Right atrium auricular region (tissue), 2 donors: ENCODE data around the gene KIF4A. TPM values are rescaled to one million over a fixed set of nuclear protein-coding genes. Genes with fewer than 3 reads are reported as not detected.
"Not testable (repeated sequence)": the region's sequence is repeated elsewhere in the genome, so short reads cannot be mapped to it uniquely, and the experiment has no call there.

ENCODE experiments used
- DNase-seq: peaks from one replicate; pipeline ENCODE4 v3.0.0-alpha.2; 2019; ENCODE audit warnings: low spot score
- H3K27ac ChIP-seq, 2 donors: fragments of 200-600 bp; sonication (generic); 1 replicate in 1 of 2; 2 replicates in 1 of 2; pipeline ENCODE4 v1.5.1; 2016 to 2019
- H3K27me3 ChIP-seq, 2 donors: fragments of 200-600 bp; sonication (generic); one replicate each; pipeline versions ENCODE4 v1.5.1 to v1.6.0; 2017 to 2019
- H3K36me3 ChIP-seq: fragments of 200-600 bp; sonication (generic); one replicate; pipeline ENCODE4 v1.5.1; 2016
- H3K4me1 ChIP-seq, 2 donors: fragments of 200-600 bp; sonication (generic); one replicate each; pipeline versions ENCODE4 v1.5.1 to v1.6.0; 2017 to 2019
- H3K4me3 ChIP-seq, 2 donors: fragments of 200-600 bp; sonication (generic); 1 replicate in 1 of 2; 2 replicates in 1 of 2; pipeline ENCODE4 v1.5.1; 2017 to 2019; ENCODE audit warnings: mild to moderate bottlenecking in 1 of 2, moderate library complexity in 1 of 2
- H3K9me3 ChIP-seq, 2 donors: fragments of 200-600 bp; sonication (generic); one replicate each; pipeline ENCODE4 v1.5.1; 2019
- total RNA-seq, 2 donors: library from RNA; depleted of rRNA; stranded (reverse); fragments of >200 nt; gene quantifications; one replicate each; pipeline ENCODE4 v1.1.0, GENCODE V29; 2016
- TF ChIP-seq, protein P1 (sequence below), 2 donors: fragments of 200-600 bp; sonication (generic); IDR thresholded peaks; one replicate each; pipeline ENCODE4 v1.5.1; 2019; ENCODE audit warnings: antibody characterized with exemption in 2 of 2

Gene KIF4A
- total RNA-seq, 2 donors from 2014 or later: 0.08 to 0.41 TPM

DNA sequence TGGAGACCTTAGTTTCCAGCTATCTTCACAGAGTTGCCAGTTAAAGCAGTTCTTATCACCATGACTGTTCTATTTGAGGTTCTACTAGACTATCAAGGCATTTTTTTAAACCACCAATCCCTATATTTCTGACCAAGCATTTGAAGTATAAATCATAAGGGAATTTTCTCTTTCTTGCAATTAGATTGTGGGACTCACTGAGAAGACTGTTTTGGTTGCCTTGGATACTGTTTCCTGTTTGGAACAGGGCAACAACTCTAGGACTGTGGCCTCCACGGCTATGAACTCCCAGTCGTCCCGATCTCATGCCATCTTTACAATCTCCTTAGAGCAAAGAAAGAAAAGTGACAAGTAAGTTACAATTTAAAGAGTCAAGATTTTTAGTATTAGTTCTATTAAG, 11.8 kb downstream of the KIF4A start:
- Histone ChIP-seq H3K36me3 (no peaks in the 10 kb centered on the region), H3K27ac (no peak overlapping the region), H3K9me3 (no peaks in the 10 kb centered on the region), H3K4me1 (no peaks in the 10 kb centered on the region), H3K4me3 (no peak overlapping the region), H3K27me3 (no peaks in the 10 kb centered on the region)
- TF ChIP-seq, protein P1, sequence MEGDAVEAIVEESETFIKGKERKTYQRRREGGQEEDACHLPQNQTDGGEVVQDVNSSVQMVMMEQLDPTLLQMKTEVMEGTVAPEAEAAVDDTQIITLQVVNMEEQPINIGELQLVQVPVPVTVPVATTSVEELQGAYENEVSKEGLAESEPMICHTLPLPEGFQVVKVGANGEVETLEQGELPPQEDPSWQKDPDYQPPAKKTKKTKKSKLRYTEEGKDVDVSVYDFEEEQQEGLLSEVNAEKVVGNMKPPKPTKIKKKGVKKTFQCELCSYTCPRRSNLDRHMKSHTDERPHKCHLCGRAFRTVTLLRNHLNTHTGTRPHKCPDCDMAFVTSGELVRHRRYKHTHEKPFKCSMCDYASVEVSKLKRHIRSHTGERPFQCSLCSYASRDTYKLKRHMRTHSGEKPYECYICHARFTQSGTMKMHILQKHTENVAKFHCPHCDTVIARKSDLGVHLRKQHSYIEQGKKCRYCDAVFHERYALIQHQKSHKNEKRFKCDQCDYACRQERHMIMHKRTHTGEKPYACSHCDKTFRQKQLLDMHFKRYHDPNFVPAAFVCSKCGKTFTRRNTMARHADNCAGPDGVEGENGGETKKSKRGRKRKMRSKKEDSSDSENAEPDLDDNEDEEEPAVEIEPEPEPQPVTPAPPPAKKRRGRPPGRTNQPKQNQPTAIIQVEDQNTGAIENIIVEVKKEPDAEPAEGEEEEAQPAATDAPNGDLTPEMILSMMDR (IDR thresholded peaks at IDR 0.05): no peak
- DNase-seq: no peak

GRCh38 chrX:70313503-70313902, 23.6 kb downstream of the KIF4A start:
- H3K9me3 ChIP-seq: peaks cover 0 to 10% of the 10 kb centered on the region in 2 donors
- no peaks in the 10 kb centered on the region for H3K4me1 ChIP-seq
- H3K36me3 ChIP-seq: no peaks in the 10 kb centered on the region
- DNase-seq: no peak
- H3K27me3 ChIP-seq: no peaks in the 10 kb centered on the region
- no peak overlapping the region for H3K4me3 ChIP-seq
- TF ChIP-seq, protein P1 (IDR thresholded peaks at IDR 0.05): no peak
- no peak overlapping the region for H3K27ac ChIP-seq

DNA sequence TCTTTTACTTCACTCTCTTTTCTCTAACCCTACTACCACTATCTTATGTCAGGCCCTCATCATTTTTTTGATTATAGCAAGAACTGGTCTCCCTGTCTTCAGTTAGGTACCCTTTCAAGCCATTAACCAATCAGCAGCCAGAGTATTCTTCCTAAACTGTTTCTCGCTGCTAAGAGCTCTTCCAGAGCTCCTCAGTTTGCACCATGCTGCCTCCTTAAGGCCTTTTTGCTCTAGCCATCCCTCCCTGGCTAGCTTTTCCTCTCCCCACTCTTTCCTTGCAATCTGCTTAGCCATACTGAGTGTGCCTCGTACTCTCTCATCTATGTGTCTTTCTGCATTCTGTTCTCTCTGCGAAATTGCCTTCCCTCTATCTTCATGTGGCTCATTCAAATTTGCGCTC, 32.9 kb downstream of the KIF4A start:
- Histone ChIP-seq H3K27ac (no peak overlapping the region), H3K36me3 (no peaks in the 10 kb centered on the region), H3K4me3 (no peak overlapping the region), H3K9me3 (no peaks in the 10 kb centered on the region), H3K27me3 (no peaks in the 10 kb centered on the region), H3K4me1 (no peaks in the 10 kb centered on the region)
- TF ChIP-seq, protein P1 (IDR thresholded peaks at IDR 0.05): no peak
- no peak for DNase-seq

GRCh38 chrX:70323628-70324027, 33.7 kb downstream of the KIF4A start:
- H3K9me3 ChIP-seq, H3K4me3 ChIP-seq, H3K36me3 ChIP-seq, H3K27me3 ChIP-seq, DNase-seq, H3K4me1 ChIP-seq, H3K27ac ChIP-seq: not testable (repeated sequence)

- no peaks in the 10 kb centered on the region for H3K4me1 ChIP-seq
- TF ChIP-seq, protein P1 (IDR thresholded peaks at IDR 0.05): no peak
- H3K27me3 ChIP-seq: no peaks in the 10 kb centered on the region
- H3K9me3 ChIP-seq: no peaks in the 10 kb centered on the region
- H3K4me3 ChIP-seq: no peak overlapping the region
- H3K27ac ChIP-seq: no peak overlapping the region
- H3K36me3 ChIP-seq: no peaks in the 10 kb centered on the region
- no peak for DNase-seq
These were observed 34.4 kb downstream of the KIF4A start for GRCh38 chrX:70324326-70324725.

- Histone ChIP-seq H3K27me3 (peaks cover 0 to 6% of the 10 kb centered on the region in 2 donors), H3K27ac (no peak overlapping the region), H3K36me3 (no peaks in the 10 kb centered on the region), H3K9me3 (no peaks in the 10 kb centered on the region), H3K4me3 (no peak overlapping the region), H3K4me1 (no peaks in the 10 kb centered on the region)
- DNase-seq: no peak
- TF ChIP-seq, protein P1 (IDR thresholded peaks at IDR 0.05): no peak
These were observed 41.3 kb downstream of the KIF4A start for GRCh38 chrX:70331161-70331560.
